NCI-H1417 treated with DMSO at 0.1 percent for 48 hours (cell line): ENCODE results near the gene THSD4.

ENCODE experiments used
- DNase-seq: peaks from one replicate; lab custom pipeline; 2025; lab: John Stamatoyannopoulos, UW

THSD4 gene

DNA sequence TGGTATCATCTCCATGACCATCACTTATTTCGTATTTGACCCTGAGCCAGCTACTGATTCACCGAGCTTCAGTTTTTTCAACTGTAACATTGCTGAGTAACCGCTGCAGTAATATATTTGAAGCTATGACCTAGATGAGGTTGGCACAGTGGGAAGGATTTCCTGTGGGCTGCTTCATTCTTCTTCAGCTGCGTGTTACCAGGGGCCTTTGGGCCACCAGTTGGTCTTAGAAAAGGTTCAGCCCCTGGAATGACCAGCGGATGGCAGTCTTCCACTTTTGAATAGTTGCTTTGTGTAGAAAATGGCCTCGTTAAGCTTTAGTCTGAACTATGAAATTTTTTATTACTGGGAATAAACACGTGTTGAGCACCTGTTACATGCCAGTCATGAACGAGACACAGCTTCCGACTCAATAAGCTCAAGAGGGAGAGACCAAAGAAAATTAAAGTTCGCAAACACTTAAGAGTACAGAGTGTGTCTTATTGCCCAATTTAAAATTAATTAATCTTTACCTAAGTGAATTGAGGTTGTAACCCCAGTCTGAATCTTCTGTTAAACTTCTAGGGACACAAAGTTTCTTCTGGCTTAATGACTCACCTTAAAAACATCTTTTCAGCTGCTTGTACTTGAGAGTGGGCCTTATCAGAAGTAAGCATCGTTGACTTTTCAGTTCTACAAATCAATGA lies 637.5 kb downstream of the THSD4 start:
- no peak for DNase-seq

- DNase-seq = no peak
Measured at GRCh38 chr15:71753346-71753745, 638.1 kb downstream of the THSD4 start.

DNA sequence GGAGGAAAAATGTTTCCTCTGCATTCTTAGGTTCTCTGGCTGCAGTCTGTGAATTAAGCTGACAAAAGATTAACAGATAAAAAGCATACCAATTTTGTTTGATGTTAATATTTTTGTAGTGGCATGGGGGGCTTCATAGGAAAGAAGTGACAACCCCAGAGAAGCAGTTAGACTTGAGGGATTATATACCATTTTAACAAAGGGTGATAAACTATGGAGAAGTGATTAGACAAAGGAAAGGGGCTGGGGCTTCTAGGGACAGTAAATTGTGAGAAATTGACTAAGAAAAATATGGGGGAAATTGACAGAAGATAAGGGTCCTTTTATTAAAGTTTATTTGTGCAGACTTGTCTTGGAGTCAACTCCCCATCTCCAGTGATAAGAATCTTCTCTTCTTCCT lies 639.4 kb downstream of the THSD4 start:
- DNase-seq = no peak

DNA sequence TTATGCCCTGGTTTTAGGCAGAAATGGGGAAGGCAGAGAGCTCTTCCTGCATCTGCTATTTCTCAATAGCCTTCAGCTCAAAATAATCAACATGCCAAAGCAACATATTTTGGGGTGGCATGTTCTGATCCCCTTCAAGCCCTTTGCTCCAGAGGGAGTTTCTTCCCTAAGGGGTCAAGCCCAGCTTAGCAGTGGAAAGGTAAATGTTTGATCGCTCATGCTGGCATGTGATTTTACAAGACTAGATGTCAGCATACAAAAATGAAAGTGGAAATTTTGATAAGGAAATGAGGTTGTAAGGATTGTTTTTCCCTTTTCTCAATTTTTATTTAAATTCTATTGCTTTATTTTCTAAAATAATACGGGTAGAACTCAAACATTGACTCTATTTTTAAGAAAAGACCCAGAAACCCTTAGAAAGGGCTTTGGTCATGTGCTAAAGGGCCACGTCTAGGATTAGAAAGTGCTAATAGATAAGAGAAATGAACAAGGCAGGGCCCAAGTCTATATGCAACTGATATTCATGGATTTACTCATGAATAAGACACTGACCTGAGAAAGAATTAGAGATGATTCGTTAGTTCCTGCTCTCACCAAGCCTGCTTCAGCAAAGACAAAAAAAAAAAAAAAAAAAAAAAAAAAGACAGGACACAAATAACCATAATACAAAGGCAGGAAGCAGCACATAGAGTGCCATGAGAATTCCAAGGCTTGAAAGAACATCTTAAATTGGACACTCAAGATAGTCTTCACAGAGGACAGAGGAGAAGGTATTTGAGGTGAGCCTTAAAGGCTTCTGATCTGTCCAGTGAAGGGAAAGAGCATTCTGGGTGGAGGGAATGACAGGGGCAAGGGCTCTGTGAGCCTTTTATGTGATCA lies 640.1 kb downstream of the THSD4 start:
- DNase-seq = no peak

DNA sequence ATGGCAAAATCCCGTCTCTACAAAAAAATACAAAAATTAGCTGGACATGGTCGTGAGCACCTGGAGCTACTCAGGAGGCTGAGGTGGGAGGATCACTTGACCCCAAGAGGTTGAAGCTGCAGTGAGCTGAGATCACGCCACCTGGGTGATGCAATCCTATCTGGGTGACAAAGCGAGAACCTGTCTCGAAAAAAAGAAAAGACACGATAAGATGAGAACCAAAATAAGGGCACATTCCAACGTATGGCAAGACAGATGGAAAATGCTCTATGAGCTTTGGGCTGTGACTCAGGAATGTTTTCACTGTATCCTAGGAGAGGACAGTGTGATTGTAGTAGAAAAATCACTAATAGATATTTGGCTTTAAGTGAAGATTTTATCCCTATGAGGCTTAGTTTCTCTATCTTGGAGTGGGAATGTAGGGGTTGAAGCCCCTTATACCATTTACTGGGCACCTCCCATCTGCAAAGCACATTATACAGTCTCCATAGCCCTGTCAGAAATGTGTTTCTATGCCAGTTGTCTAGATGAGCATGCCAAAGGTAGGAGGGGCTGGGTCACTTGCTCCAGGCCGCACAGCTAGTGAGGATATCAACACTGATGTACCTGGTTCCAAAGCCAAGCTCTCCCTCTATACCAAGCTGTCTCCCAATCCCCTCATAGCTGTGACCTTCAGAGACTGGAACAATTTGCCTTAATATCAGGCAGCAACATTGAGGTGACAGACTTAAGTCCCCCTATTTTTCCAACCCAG lies 641.5 kb downstream of the THSD4 start:
- no peak for DNase-seq

DNA sequence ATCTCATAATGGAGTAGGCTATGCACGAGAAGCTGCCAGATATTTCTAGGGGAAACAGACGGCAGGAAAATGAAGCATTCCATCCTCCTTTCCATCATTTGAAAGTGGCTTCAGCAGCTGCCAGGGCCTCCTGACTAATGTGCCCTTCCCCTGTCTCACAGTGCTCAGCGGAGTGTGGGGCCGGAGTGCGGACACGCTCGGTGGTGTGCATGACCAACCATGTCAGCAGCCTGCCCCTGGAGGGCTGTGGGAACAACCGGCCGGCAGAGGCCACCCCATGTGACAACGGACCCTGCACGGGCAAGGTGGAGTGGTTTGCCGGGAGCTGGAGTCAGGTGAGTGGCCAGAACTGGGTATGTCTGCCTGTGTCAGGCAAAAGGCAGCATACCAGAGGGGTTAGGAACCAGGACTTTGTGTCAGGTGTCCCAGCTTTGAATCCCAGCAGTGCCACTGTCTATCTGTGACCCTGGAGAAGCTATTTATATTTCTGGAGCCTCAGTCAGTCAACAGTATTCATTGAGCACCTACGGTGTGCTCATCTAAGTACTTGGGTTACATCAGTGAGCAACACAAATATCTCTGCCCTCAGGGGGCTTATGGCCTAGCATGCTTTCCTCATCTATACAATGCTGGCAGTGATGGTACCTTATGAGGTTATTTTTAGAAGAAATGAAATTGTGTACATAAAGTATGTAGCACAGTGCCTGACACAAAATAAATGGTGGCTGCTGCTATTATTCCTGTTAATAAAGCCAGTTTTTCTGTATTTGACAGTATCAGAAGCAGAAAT lies 642.7 kb downstream of the THSD4 start:
- no peak for DNase-seq

DNA sequence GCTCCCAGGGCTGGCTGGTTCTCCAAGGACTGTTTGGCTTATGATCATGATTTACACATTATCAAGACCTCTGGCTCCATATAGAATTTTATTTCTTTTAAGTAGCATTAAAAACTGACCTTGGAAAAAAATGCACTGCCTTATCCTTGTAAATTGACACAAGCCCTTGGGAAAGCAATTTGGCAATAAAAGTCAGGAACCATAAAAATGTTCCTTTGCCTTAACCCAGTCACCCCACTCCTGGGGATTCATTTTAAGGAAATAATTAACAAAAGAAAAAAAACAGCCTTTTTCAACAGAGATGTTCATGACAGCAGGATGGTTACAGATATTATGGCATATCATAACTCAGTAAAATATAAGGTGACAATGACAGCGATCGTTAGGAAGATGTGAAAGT lies 643.4 kb downstream of the THSD4 start:
- no peak for DNase-seq

DNA sequence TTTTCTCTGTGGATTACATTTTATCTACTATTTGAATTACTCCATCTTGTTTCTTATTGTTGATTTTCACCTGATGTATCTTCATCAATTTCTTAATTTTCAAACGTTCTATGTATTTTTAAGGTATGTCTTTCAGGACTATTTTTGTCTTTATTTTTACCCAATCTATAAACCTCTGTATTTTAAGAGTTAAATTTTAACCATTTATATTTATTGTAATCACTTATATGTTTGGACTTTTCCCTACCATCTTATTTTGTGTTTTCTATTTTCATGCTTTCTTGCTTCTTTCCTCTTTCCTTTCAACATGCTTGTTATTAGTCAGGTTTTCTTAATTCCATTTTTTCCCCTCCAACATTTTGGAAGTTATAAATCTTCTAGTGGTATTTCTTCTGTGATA lies 645.6 kb downstream of the THSD4 start:
- no peak for DNase-seq

GRCh38 chr15:71761649-71762048 lies 646.4 kb downstream of the THSD4 start:
- DNase-seq = no peak

DNA sequence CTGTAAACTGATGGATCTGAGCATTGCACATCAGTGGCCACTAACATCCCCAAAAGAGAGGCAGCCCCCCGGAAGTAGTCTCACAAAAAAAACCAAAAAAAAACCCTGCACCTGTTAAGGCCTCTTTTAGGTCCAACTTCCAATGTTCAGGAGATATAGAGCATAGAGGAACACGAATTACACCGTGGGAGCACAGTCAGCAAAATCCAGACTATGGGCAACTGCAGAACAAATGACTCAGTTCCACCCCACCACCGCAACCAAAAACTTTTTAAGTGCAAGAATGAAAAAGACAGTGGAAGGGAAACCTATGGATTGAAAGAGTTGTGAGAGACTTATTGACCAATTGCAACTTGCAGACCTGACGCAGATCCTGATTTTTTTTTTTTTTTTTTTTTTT lies 652.9 kb downstream of the THSD4 start:
- DNase-seq = no peak

GRCh38 chr15:71773206-71773859 lies 658.1 kb downstream of the THSD4 start:
- DNase-seq = no peak

- no peak for DNase-seq
Measured at GRCh38 chr15:71775856-71776255, 660.6 kb downstream of the THSD4 start.

DNA sequence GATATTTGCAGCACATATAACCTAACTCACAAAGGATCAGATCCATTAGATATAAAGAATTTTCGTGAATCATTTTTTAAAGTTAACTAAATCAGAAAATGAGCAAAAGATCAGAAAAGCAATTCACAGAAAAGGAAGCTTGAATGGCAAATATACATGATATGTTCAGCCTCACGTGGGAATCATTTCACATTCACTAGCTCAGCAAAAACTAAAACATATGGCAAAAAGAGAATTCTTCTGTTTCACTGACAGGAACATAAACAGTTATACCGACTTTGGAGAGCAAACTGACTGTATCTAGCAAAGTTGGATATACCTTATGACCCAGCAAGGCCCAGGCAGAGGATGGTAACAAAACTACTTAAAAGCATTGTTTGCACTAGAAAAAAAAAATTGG lies 661.0 kb downstream of the THSD4 start:
- no peak for DNase-seq

GRCh38 chr15:71777216-71777943 lies 662.1 kb downstream of the THSD4 start:
- DNase-seq = no peak

GRCh38 chr15:71779073-71779797 lies 664.0 kb downstream of the THSD4 start:
- DNase-seq = no peak

GRCh38 chr15:71780115-71780976 lies 665.1 kb downstream of the THSD4 start:
- no peak for DNase-seq

- DNase-seq = no peak
Measured at GRCh38 chr15:71781179-71781964, 666.1 kb downstream of the THSD4 start.

DNA sequence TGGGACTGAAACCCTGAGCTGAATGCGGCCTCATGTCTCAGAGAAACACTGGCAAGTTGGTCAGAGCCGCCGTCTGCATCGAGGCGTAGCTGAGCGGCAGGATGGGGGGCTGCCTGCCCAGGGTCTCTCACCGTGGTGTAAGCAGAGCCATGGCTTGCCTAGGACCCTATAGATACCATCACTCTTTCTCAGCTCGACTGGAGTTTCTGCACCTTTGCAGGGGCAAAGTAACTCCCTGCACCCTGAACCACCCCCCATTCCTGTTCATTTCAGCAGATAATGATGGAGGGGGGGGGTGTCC lies 666.6 kb downstream of the THSD4 start:
- no peak for DNase-seq
